ENCODE data around the gene ZNF684. TPM values are rescaled to one million over a fixed set of nuclear protein-coding genes. Genes with fewer than 3 reads are reported as not detected.

ZNF684 gene
- total and polyA plus RNA-seq, 7 donors = 1.0 to 3.2 (median 2.1) TPM

- Histone ChIP-seq H3K9me3 (no peaks in the 10 kb centered on the region), H3K4me3 (no peak overlapping the region), H3K27ac (no peak overlapping the region), H3K4me1 (no peaks in the 10 kb centered on the region), H3K36me3 (ENCODE audit: insufficient read depth in 1 of 2, low read depth in 1 of 2) (no peaks in the 10 kb centered on the region), H3K27me3 (ENCODE audit: insufficient read depth in 3 of 3, low read length in 2 of 3) (no peaks in the 10 kb centered on the region)
- no peak for TF ChIP-seq CTCF (IDR thresholded peaks at IDR 0.05)
- DNase-seq = no peak
- 90 to 97% (median 91%) methylated on average over 2 of the region's 2 CpGs for WGBS, 3 donors
- intact Hi-C loops (cut with DNase I) = no loop called here
- ATAC-seq = no peak
Observed at GRCh38 chr1:40582116-40582515, 50.7 kb downstream of the ZNF684 start.

GRCh38 chr1:40583980-40584379 lies 52.5 kb downstream of the ZNF684 start:
- ATAC-seq (no peak), DNase-seq (no peak)
- WGBS, 3 donors = 66 to 81% (median 77%) methylated on average over 6 of the region's 6 CpGs
- no peak overlapping the region for H3K27ac ChIP-seq
- H3K4me3 ChIP-seq = no peak overlapping the region
- H3K27me3 ChIP-seq (ENCODE audit: insufficient read depth in 3 of 3, low read length in 2 of 3) = no peaks in the 10 kb centered on the region
- intact Hi-C loops (cut with DNase I) = no loop called here
- no peak for TF ChIP-seq CTCF (IDR thresholded peaks at IDR 0.05)
- no peaks in the 10 kb centered on the region for H3K9me3 ChIP-seq
- no peaks in the 10 kb centered on the region for H3K4me1 ChIP-seq
- H3K36me3 ChIP-seq (ENCODE audit: insufficient read depth in 1 of 2, low read depth in 1 of 2) = no peaks in the 10 kb centered on the region

- H3K27ac ChIP-seq = no peak overlapping the region
- H3K27me3 ChIP-seq (ENCODE audit: insufficient read depth in 3 of 3, low read length in 2 of 3) = no peaks in the 10 kb centered on the region
- H3K36me3 ChIP-seq (ENCODE audit: insufficient read depth in 1 of 2, low read depth in 1 of 2) = no peaks in the 10 kb centered on the region
- DNase-seq = no peak
- no peak for ATAC-seq
- 59 to 61% (median 60%) methylated on average over 2 of the region's 2 CpGs for WGBS, 3 donors
- intact Hi-C loops (cut with DNase I) = no loop called here
- no peak for TF ChIP-seq CTCF (IDR thresholded peaks at IDR 0.05)
- peaks cover 3% of the 10 kb centered on the region for H3K4me1 ChIP-seq
- H3K9me3 ChIP-seq = no peaks in the 10 kb centered on the region
- H3K4me3 ChIP-seq = no peak overlapping the region
Observed at GRCh38 chr1:40588586-40588985, 57.1 kb downstream of the ZNF684 start.

- H3K36me3 ChIP-seq (ENCODE audit: insufficient read depth in 1 of 2, low read depth in 1 of 2) = no peaks in the 10 kb centered on the region
- H3K4me1 ChIP-seq = peaks cover 5% of the 10 kb centered on the region
- H3K27ac ChIP-seq = no peak overlapping the region
- ATAC-seq = no peak
- no peaks in the 10 kb centered on the region for H3K9me3 ChIP-seq
- no peak overlapping the region for H3K4me3 ChIP-seq
- 43 to 48% (median 46%) methylated on average over 6 of the region's 6 CpGs for WGBS, 3 donors
- no peaks in the 10 kb centered on the region for H3K27me3 ChIP-seq (ENCODE audit: insufficient read depth in 3 of 3, low read length in 2 of 3)
- TF ChIP-seq CTCF (IDR thresholded peaks at IDR 0.05) = no peak
- DNase-seq = no peak
- intact Hi-C loops (cut with DNase I) = no loop called here
Observed at GRCh38 chr1:40592107-40592803, 60.8 kb downstream of the ZNF684 start.

All from psoas muscle (tissue), 8 donors.